ENCODE data around the gene ZBTB7A.
A peak's percentile ranks its signal among the peaks of the same experiment; 100 is the strongest.

Gene ZBTB7A

GRCh38 chr19:4067396-4068046 lies 822 bp upstream of the ZBTB7A start:
- DNase-seq, result peak; percentile 89

GRCh38 chr19:4066176-4066606 lies 508 bp downstream of the ZBTB7A start:
- DNase-seq, result no peak

- peak; percentile 97 for DNase-seq
Measured at GRCh38 chr19:4065430-4066175, 1.1 kb downstream of the ZBTB7A start.

GRCh38 chr19:4064496-4065260 lies 2.0 kb downstream of the ZBTB7A start:
- DNase-seq, result peak; percentile 62

GRCh38 chr19:4064149-4064495 lies 2.6 kb downstream of the ZBTB7A start:
- no peak for DNase-seq

- DNase-seq, result no peak
Measured at GRCh38 chr19:4063369-4064148, 3.1 kb downstream of the ZBTB7A start.

GRCh38 chr19:4062419-4063368 lies 4.0 kb downstream of the ZBTB7A start:
- no peak for DNase-seq

GRCh38 chr19:4061683-4062418 lies 4.8 kb downstream of the ZBTB7A start:
- DNase-seq, result no peak

GRCh38 chr19:4061178-4061682 lies 5.5 kb downstream of the ZBTB7A start:
- peak; percentile 52 for DNase-seq

GRCh38 chr19:4060621-4061177 lies 6.0 kb downstream of the ZBTB7A start:
- DNase-seq, result no peak

GRCh38 chr19:4059891-4060620 lies 6.6 kb downstream of the ZBTB7A start:
- DNase-seq, result no peak

GRCh38 chr19:4059453-4059871 lies 7.2 kb downstream of the ZBTB7A start:
- DNase-seq, result no peak

- DNase-seq, result no peak
Measured at GRCh38 chr19:4058693-4059452, 7.8 kb downstream of the ZBTB7A start.

- DNase-seq, result peak; percentile 77
Measured at GRCh38 chr19:4057931-4058692, 8.6 kb downstream of the ZBTB7A start.

- DNase-seq, result no peak
Measured at GRCh38 chr19:4055209-4055552, 11.5 kb downstream of the ZBTB7A start.

- no peak for DNase-seq
Measured at GRCh38 chr19:4054441-4055208, 12.1 kb downstream of the ZBTB7A start.

Data from hematopoietic multipotent progenitor cell treated with erythropoietin and hydrocortisone succinate and interleukin-3 and kit ligand, for 6 days (in vitro differentiated cells).